Stimulated activated CD4-positive, alpha-beta T cell treated with anti-CD3 and anti-CD28 coated beads, TNF-alpha, amount 100 ng/mL, for 24 hours (primary cell): ENCODE data around the gene KCNK13.
"Not testable (repeated sequence)": the region's sequence is repeated elsewhere in the genome, so short reads cannot be mapped to it uniquely, and the experiment has no call there.

Experiments used
- DNase-seq, 3 experiments: peaks; one replicate each; pipeline ENCODE4 v3.0.0-alpha.2; 2020; ENCODE audit warnings: low read depth in 3 of 3

KCNK13 gene

GRCh38 chr14:90193925-90194324 is 132.1 kb downstream of the KCNK13 start:
- peak in 1 of 3 experiments; percentile 6 for DNase-seq

- no peak for DNase-seq
Measured at GRCh38 chr14:90194706-90195105, 132.9 kb downstream of the KCNK13 start.

- no peak for DNase-seq
Measured at GRCh38 chr14:90198541-90199060, 136.8 kb downstream of the KCNK13 start.

DNA sequence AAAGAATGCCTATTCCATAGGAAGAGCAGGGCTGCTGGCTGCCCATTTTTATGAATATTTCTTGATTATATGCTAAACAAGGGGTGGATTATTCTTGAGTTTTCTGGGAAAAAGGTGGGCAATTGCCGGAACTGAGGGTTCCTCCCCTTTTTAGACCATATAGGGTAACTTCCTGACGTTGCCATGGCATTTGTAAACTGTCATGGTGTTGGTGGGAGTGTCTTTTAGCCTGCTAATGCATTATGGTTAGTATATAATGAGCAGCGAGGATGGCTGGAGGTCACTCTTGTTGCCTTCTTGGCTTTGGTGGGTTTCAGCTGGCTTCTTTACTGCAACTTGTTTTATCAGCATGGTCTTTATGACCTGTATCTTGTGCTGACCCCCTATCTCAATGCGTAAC is 138.8 kb downstream of the KCNK13 start:
- DNase-seq, result not testable (repeated sequence)

DNA sequence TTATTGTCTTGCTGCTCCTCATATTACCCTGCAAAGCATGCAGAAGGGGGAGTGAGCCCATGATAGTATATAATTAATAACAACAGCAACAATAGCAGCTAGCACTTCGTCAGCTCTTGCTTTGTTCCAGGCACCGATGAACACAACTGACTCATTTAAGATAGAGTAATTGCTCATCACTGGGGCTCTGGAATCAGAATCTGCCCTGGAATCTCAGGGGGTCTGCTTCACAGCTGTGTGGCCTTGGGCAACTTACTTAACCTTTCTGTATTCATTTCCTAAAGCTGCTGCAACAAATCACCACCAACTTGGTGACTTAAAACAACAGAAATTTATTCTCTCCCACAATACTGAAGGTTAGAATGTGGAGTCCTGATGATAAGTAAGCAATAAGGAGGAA is 139.6 kb downstream of the KCNK13 start:
- no peak for DNase-seq

GRCh38 chr14:90204516-90204915 is 142.7 kb downstream of the KCNK13 start:
- DNase-seq, result no peak

DNA sequence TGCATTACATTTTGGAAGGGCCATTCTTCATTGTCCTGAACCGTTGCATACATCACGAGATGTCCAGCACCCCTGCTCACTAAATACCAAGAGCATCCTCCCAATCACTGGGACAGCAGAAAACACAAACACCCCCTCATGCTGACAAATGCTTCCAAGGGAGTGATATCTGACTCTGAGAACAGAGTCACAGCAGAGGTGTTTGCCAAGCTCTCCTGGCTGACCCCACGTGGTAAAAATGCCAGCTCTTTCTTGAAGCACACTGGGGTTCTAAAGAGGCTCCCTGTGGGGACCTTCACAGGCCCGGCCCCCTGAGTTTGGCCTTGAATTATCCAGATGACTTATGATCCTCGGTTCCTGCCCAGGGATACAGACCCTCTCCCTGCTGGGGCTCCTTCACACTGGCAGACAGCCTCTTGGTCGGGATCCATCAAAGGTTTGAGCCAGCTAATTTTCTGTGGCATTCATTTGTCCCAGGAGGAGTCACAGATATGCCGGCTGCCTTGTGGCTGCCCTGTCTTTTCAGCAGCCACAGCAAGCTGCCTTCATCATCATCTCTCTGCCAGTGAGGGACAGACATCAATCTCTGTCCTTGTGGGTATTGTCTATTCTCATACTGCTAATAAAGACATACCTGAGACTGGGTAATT is 151.4 kb downstream of the KCNK13 start:
- DNase-seq, result no peak

GRCh38 chr14:90228478-90228877 is 166.7 kb downstream of the KCNK13 start:
- DNase-seq, result no peak

DNA sequence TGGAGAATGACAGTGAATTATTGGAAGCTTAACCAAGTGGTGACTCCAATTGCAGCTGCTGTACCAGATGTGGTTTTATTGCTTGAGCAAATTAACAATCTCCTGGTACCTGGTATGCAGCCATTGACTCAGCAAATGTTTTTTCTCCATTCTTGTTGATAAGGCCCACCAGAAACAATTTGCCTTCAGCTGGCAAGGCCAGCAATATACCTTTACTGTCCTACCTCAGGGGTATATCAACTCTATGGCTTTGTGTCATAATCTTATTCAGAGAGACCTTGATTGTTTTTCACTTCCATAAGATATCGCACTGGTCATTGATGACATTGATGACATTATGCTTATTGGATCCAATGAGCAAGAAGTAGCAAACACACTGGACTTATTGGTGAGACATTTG is 168.1 kb downstream of the KCNK13 start:
- DNase-seq, result not testable (repeated sequence)
